ENCODE data around the gene SPAAR.
"Not testable (repeated sequence)": the region's sequence is repeated elsewhere in the genome, so short reads cannot be mapped to it uniquely, and the experiment has no call there.

The SPAAR gene

GRCh38 chr9:35923927-35924763 lies 14.9 kb downstream of the SPAAR start:
- DNase-seq = no peak

GRCh38 chr9:35928591-35929452 lies 19.5 kb downstream of the SPAAR start:
- DNase-seq = no peak

- no peak for DNase-seq
These were observed 20.1 kb downstream of the SPAAR start for GRCh38 chr9:35929453-35929718.

- DNase-seq = no peak
These were observed 21.2 kb downstream of the SPAAR start for GRCh38 chr9:35930521-35930920.

GRCh38 chr9:35930989-35931388 lies 21.7 kb downstream of the SPAAR start:
- DNase-seq = no peak

GRCh38 chr9:35932735-35933134 lies 23.4 kb downstream of the SPAAR start:
- peak; percentile 28 for DNase-seq

GRCh38 chr9:35933550-35934067 lies 24.3 kb downstream of the SPAAR start:
- peak; percentile 13 for DNase-seq

- DNase-seq = not testable (repeated sequence)
These were observed 24.8 kb downstream of the SPAAR start for GRCh38 chr9:35934069-35934468.

GRCh38 chr9:35935261-35935660 lies 26.0 kb downstream of the SPAAR start:
- DNase-seq = no peak

- DNase-seq = no peak
These were observed 26.6 kb downstream of the SPAAR start for GRCh38 chr9:35935755-35936509.

- DNase-seq = no peak
These were observed 27.9 kb downstream of the SPAAR start for GRCh38 chr9:35937227-35937626.

GRCh38 chr9:35938474-35939356 lies 29.4 kb downstream of the SPAAR start:
- DNase-seq = no peak

GRCh38 chr9:35939679-35940250 lies 30.5 kb downstream of the SPAAR start:
- no peak for DNase-seq

- DNase-seq = peak; percentile 56
These were observed 31.4 kb downstream of the SPAAR start for GRCh38 chr9:35940458-35941407.

- DNase-seq = no peak
These were observed 33.0 kb downstream of the SPAAR start for GRCh38 chr9:35942286-35942685.

- no peak for DNase-seq
These were observed 34.9 kb downstream of the SPAAR start for GRCh38 chr9:35944173-35944572.

GRCh38 chr9:35944841-35945240 lies 35.6 kb downstream of the SPAAR start:
- no peak for DNase-seq

GRCh38 chr9:35945341-35946018 lies 36.2 kb downstream of the SPAAR start:
- DNase-seq = peak; percentile 69

GRCh38 chr9:35948451-35948850 lies 39.2 kb downstream of the SPAAR start:
- no peak for DNase-seq

- DNase-seq = no peak
These were observed 39.6 kb downstream of the SPAAR start for GRCh38 chr9:35948901-35949318.

Measured in activated CD4-positive, alpha-beta T cell treated with anti-CD3 and anti-CD28 coated beads, Interleukin-10, Interleukin-2, amounts not matched to agents 100 ng/mL and 50 ng/mL, durations not matched to agents 16 hours and 8 hours (primary cell).